Liver (tissue), 3 donors: Measurements from ENCODE around the gene MLLT10.

ENCODE experiments used
- ATF3 ChIP-seq: IDR thresholded peaks from 2 replicates; pipeline ENCODE4 v1.6.1; 2016; ENCODE audit warnings: antibody characterized with exemption
- CTCF ChIP-seq: fragments of 150-350 bp; IDR thresholded peaks from 2 replicates; pipeline ENCODE4 v1.5.1; 2017; ENCODE audit warnings: improper control_type of control experiment, low read depth, low read length; ENCODE audit not compliant: missing input control
- EGR1 ChIP-seq, 2 donors: IDR thresholded peaks; 2 replicates each; pipeline ENCODE4 v1.6.1; 2016 to 2018; ENCODE audit warnings: antibody characterized with exemption in 2 of 2, low read depth in 2 of 2
- GABPA ChIP-seq, 2 donors: IDR thresholded peaks in 1 of 2; conservative IDR thresholded peaks in 1 of 2; 2 replicates each; pipeline ENCODE4 v1.6.1; 2016; ENCODE audit warnings: antibody characterized with exemption in 2 of 2, mild to moderate bottlenecking in 1 of 2, moderate library complexity in 1 of 2
- HNF4A ChIP-seq, 2 donors: conservative IDR thresholded peaks; 2 replicates each; pipeline ENCODE4 v1.6.1; 2016; ENCODE audit warnings: antibody characterized with exemption in 2 of 2, mild to moderate bottlenecking in 2 of 2
- RAD21 ChIP-seq, 2 donors: IDR thresholded peaks; 2 replicates each; pipeline ENCODE4 v1.6.1; 2016; ENCODE audit warnings: antibody characterized with exemption in 2 of 2, mild to moderate bottlenecking in 2 of 2
- REST ChIP-seq: IDR thresholded peaks from 2 replicates; pipeline ENCODE4 v1.6.1; 2016; ENCODE audit warnings: antibody characterized with exemption, mild to moderate bottlenecking
- RXRA ChIP-seq, 2 donors: IDR thresholded peaks; 2 replicates each; pipeline ENCODE4 v1.6.1; 2017 to 2018; ENCODE audit warnings: antibody characterized with exemption in 2 of 2, mild to moderate bottlenecking in 1 of 2
- TAF1 ChIP-seq: conservative IDR thresholded peaks from 2 replicates; pipeline ENCODE4 v1.6.1; 2016; ENCODE audit warnings: antibody characterized with exemption, mild to moderate bottlenecking
- ZBTB33 ChIP-seq: IDR thresholded peaks from 2 replicates; pipeline ENCODE4 v1.6.1; 2016; ENCODE audit warnings: antibody characterized with exemption
- donor health status: healthy.
- donor health status: healthy.

GRCh38 chr10:21719502-21719901 lies 185.5 kb downstream of the MLLT10 start:
- TF ChIP-seq CTCF (no peak), EGR1 (IDR thresholded peaks at IDR 0.05; ENCODE audit: low read depth in 2 of 2) (no peak), ZBTB33 (no peak), ATF3 (no peak), REST (no peak), RXRA (IDR thresholded peaks at IDR 0.05) (no peak), TAF1 (no peak), RAD21 (IDR thresholded peaks at IDR 0.05) (no peak), HNF4A (conservative IDR thresholded peaks at IDR 0.05) (no peak), GABPA (IDR thresholded peaks at IDR 0.05 in 1 of 2, conservative IDR thresholded peaks at IDR 0.05 in 1 of 2) (no peak)
